Ectodermal cell (in vitro differentiated cells): ENCODE results near the gene SDE2.

Experiments
- H3K27ac ChIP-seq: 2 replicates; pipeline ENCODE4 v1.7.0; 2013; ENCODE audit warnings: mild to moderate bottlenecking, low read depth, low read length; ENCODE audit not compliant: insufficient read depth, poor library complexity, severe bottlenecking
- H3K27me3 ChIP-seq: 2 replicates; pipeline ENCODE4 v1.7.0; 2013; ENCODE audit warnings: mild to moderate bottlenecking, low read length; ENCODE audit not compliant: insufficient read depth, control insufficient read depth, poor library complexity, severe bottlenecking
- H3K36me3 ChIP-seq: one replicate; pipeline ENCODE4 v1.7.0; 2013; ENCODE audit warnings: low read length; ENCODE audit not compliant: control insufficient read depth, insufficient read depth
- H3K4me1 ChIP-seq: one replicate; pipeline ENCODE4 v1.7.0; 2013; ENCODE audit warnings: low read length; ENCODE audit not compliant: control insufficient read depth, insufficient read depth
- H3K4me3 ChIP-seq: 2 replicates; pipeline ENCODE4 v1.7.0; 2013; ENCODE audit warnings: low read depth, low read length, control low read depth; ENCODE audit not compliant: insufficient read depth
- H3K9me3 ChIP-seq: 2 replicates; pipeline ENCODE4 v1.7.0; 2013; ENCODE audit warnings: mild to moderate bottlenecking, low read length, moderate library complexity; ENCODE audit not compliant: control insufficient read depth
- WGBS, 2 experiments: methylation state at CpG; one replicate each; pipeline ENCODE4 v1.1.7; 2013; ENCODE audit warnings: missing lambda C conversion rate in 2 of 2; 5-methylcytosine and 5-hydroxymethylcytosine counted together

SDE2 gene

DNA sequence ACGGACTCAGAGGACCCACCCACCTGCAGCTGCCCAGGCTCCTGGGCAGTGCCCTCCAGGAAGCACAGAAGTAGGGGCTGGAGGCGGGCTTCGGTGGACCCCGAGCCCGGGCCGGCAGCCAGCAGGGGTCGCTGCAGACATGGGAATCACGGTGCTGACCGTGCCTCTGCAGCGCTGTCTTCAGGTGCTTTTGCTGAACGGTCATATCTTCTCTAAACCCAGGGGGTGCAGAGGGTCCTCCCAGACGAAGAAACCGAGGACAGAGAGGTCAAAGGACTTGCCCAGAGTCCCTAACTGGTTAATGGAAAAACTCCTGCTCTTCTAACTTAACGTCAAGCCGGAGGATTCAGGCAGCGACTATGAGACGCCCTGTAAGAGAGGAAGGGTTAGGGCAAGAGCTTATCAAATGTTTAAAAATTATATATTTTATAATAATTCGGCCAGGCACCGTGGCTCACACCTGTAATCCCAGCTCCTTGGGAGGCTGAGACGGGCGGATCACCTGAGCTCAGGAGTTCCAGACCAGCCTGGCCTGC, 36.6 kb downstream of the SDE2 start:
- H3K27me3 ChIP-seq: no peaks in the 10 kb centered on the region
- H3K27ac ChIP-seq: no peak overlapping the region
- H3K9me3 ChIP-seq: no peaks in the 10 kb centered on the region
- no peaks in the 10 kb centered on the region for H3K4me1 ChIP-seq
- 29 to 39% methylated on average over 19 to 21 of the region's 21 CpGs for WGBS, 2 experiments
- H3K36me3 ChIP-seq: no peaks in the 10 kb centered on the region
- no peak overlapping the region for H3K4me3 ChIP-seq

DNA sequence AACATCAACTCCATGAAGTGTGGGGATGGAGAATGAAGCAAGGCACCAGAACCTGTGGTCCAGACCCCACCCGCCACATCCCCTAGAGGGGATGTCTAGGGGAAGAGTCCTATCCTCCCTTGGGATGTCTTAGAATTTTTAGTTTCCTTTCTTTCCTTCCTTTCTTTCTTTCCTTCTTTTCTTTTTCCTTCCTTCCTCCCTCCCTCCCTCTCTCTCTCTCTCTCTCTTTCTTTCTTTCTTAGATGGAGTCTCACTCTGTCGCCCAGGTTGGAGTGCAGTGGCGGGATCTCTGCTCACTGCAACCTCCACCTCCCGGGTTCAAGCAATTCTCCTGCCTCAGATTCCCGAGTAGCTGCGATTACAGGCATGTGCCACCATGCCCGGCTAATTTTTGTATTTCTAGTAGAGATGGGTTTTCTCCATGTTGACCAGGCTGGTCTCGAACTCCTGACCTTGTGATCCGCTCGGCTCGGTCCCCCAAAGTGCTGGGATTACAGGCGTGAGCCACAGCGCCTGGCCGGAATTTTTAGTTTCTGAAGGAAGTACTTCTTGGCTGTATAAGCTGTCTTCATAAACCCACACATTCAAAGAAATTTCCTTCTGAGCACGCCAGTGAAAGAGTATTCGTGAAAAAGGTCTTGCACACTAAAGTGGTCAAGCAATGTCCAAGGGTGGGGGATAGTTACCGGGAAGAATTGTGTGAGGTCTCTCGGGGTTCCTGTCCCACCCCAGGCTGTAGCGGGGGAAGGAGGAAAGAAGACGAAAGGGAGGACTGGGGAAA, 37.3 kb downstream of the SDE2 start:
- Histone ChIP-seq H3K4me1 (no peaks in the 10 kb centered on the region), H3K9me3 (no peaks in the 10 kb centered on the region), H3K4me3 (no peak overlapping the region), H3K27ac (no peak overlapping the region), H3K27me3 (no peaks in the 10 kb centered on the region), H3K36me3 (no peaks in the 10 kb centered on the region)
- 89 to 90% methylated on average over 20 of the region's 20 CpGs for WGBS, 2 experiments

GRCh38 chr1:225958041-225958440, 41.1 kb downstream of the SDE2 start:
- H3K9me3 ChIP-seq: no peaks in the 10 kb centered on the region
- no peaks in the 10 kb centered on the region for H3K4me1 ChIP-seq
- no peaks in the 10 kb centered on the region for H3K27me3 ChIP-seq
- WGBS, 2 experiments: 86 to 88% methylated on average over 3 of the region's 3 CpGs
- no peaks in the 10 kb centered on the region for H3K36me3 ChIP-seq
- no peak overlapping the region for H3K4me3 ChIP-seq
- no peak overlapping the region for H3K27ac ChIP-seq

DNA sequence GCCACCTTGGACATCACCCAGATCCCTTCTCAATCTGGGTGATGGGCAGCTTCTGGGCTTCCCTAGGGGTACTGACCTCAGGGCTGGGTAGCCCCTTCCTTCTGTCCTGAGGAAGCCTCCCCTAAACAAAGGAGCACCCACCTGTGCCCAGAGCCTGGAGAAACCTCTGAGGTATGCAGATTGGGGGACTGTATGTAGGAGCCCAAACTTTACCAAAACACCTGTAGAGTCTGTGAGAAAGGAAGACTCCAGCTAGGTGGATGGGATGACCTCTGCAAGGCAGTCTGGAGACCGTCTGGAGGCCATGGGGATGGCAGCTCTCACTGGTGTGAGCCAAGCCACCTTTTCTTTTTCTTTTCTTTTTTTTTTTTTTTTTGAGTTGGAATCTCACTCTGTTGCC, 44.4 kb downstream of the SDE2 start:
- no peak overlapping the region for H3K27ac ChIP-seq
- WGBS, 2 experiments: 88 to 93% methylated on average over 1 of the region's 1 CpG
- H3K9me3 ChIP-seq: no peaks in the 10 kb centered on the region
- no peaks in the 10 kb centered on the region for H3K36me3 ChIP-seq
- H3K4me3 ChIP-seq: no peak overlapping the region
- H3K4me1 ChIP-seq: no peaks in the 10 kb centered on the region
- no peaks in the 10 kb centered on the region for H3K27me3 ChIP-seq

- H3K27me3 ChIP-seq: peaks cover 7% of the 10 kb centered on the region
- H3K36me3 ChIP-seq: no peaks in the 10 kb centered on the region
- no peak overlapping the region for H3K27ac ChIP-seq
- H3K9me3 ChIP-seq: no peaks in the 10 kb centered on the region
- 91 to 92% methylated on average over 4 of the region's 4 CpGs for WGBS, 2 experiments
- no peak overlapping the region for H3K4me3 ChIP-seq
- no peaks in the 10 kb centered on the region for H3K4me1 ChIP-seq
These were observed 45.8 kb downstream of the SDE2 start for GRCh38 chr1:225953315-225953714.

GRCh38 chr1:225950905-225951497, 48.1 kb downstream of the SDE2 start:
- no peaks in the 10 kb centered on the region for H3K9me3 ChIP-seq
- WGBS, 2 experiments: 65 to 67% methylated on average over 9 of the region's 9 CpGs
- no peak overlapping the region for H3K4me3 ChIP-seq
- no peaks in the 10 kb centered on the region for H3K36me3 ChIP-seq
- H3K4me1 ChIP-seq: peaks cover 6% of the 10 kb centered on the region
- no peak overlapping the region for H3K27ac ChIP-seq
- H3K27me3 ChIP-seq: peaks cover 25% of the 10 kb centered on the region

DNA sequence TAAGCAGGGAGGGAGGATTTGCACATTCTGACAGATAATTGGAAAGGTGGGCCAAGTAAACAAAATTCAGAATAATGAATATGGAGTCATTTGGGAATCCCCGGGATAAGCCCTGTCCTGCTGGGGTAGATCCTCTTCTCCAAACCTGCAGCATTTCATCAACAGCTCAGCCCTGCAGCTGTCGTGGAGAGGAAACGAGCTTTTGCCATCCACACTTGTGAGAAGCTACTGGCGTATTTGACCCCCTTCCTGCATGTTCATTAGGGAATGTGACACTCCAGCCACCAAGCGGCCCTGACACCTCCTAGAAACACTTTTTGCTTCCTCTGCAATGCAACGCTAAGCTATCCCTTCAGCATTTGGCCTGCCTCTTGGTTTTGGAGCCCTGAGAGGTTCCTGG, 50.1 kb downstream of the SDE2 start:
- Histone ChIP-seq H3K27me3 (peaks cover 25% of the 10 kb centered on the region), H3K27ac (no peak overlapping the region), H3K36me3 (no peaks in the 10 kb centered on the region), H3K9me3 (no peaks in the 10 kb centered on the region), H3K4me1 (peaks cover 21% of the 10 kb centered on the region), H3K4me3 (no peak overlapping the region)
- WGBS, 2 experiments: 47 to 58% methylated on average over 6 of the region's 6 CpGs

- Histone ChIP-seq H3K36me3 (no peaks in the 10 kb centered on the region), H3K27ac (no peak overlapping the region), H3K9me3 (no peaks in the 10 kb centered on the region), H3K27me3 (peaks cover 35% of the 10 kb centered on the region), H3K4me3 (no peak overlapping the region), H3K4me1 (peaks cover 23% of the 10 kb centered on the region)
- 86 to 90% methylated on average over 5 of the region's 5 CpGs for WGBS, 2 experiments
These were observed 52.3 kb downstream of the SDE2 start for GRCh38 chr1:225946803-225947202.

DNA sequence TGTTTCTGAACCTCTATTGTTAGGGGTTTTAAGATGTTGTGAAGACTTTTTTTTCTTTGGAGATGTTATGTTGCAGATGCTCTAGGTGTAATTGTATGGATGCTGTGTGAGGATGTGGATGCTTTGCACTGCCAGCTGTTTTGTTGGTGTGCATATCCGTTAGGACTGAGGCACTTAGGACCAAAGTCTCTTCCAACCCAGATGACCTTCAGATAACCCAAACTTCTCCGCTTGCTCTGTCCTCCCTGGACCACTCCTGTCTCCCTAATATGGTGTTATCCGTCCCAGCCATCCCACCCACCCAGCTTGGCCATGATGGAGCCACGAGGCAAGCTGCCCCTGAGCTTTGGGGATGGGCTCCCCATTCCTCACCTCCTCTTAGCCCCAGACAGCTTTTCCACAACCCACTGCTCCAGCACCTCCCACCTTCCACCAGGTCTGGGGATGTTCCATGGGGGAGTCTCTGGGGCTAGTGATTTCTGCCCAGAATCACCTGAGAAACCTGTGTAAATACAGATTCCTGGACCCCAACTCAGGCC, 53.0 kb downstream of the SDE2 start:
- Histone ChIP-seq H3K9me3 (no peaks in the 10 kb centered on the region), H3K27me3 (peaks cover 35% of the 10 kb centered on the region), H3K27ac (no peak overlapping the region), H3K4me3 (no peak overlapping the region), H3K4me1 (peaks cover 29% of the 10 kb centered on the region), H3K36me3 (no peaks in the 10 kb centered on the region)
- WGBS, 2 experiments: 65 to 69% methylated on average over 4 of the region's 4 CpGs

- H3K27ac ChIP-seq: no peak overlapping the region
- H3K27me3 ChIP-seq: peaks cover 35% of the 10 kb centered on the region
- no peak overlapping the region for H3K4me3 ChIP-seq
- H3K9me3 ChIP-seq: no peaks in the 10 kb centered on the region
- H3K4me1 ChIP-seq: peaks cover 35% of the 10 kb centered on the region
- no peaks in the 10 kb centered on the region for H3K36me3 ChIP-seq
- 13% methylated on average over 4 of the region's 4 CpGs for WGBS, 2 experiments
These were observed 53.6 kb downstream of the SDE2 start for GRCh38 chr1:225945564-225945963.
